Measurements from ENCODE around the gene KLHDC7A. TPM values are rescaled to one million over a fixed set of nuclear protein-coding genes. Genes with fewer than 3 reads are reported as not detected.
A peak's percentile ranks its signal among the peaks of the same experiment; 100 is the strongest.

Gene KLHDC7A
- total RNA-seq, 4 donors from 2014 or later, result 0.08 to 0.31 (median 0.23) TPM; not detected in 1

DNA sequence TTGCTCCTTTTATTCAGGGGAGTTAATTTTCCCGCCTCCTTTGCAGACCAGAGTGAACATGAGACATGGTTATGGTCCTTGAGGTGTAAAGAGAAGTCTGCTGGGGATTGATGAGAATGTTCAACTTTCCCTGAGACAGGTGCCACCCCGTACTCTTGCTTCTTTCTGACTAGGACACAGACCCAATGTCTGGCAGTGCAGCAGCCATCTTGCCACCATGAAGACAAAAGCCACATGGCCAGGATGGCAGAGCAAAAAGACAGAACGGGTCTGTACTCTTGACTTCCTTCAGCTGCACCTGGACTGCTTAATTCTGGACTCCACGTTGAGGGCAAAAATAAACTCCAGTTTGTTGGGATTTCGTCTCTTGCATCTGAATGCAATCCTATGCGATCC lies 54.1 kb downstream of the KLHDC7A start:
- Histone ChIP-seq H3K27me3 (peaks cover 42% of the 10 kb centered on the region), H3K9me3 (no peaks in the 10 kb centered on the region), H3K4me3 (no peak overlapping the region), H3K27ac (no peak overlapping the region), H3K4me1 (peaks cover 4% of the 10 kb centered on the region), H3K36me3 (no peaks in the 10 kb centered on the region)
- peak in 1 of 2 donors; percentile 3 for DNase-seq (ENCODE audit: low spot score in 2 of 2)
- 76% methylated on average over 6 of the region's 6 CpGs for WGBS
- TF ChIP-seq CTCF (IDR thresholded peaks at IDR 0.05), result no peak
- no peak for TF ChIP-seq POLR2AphosphoS5 (IDR thresholded peaks at IDR 0.05)

Other genes starting within 250 kb of the KLHDC7A start
- gene PAX7, start 149.9 kb downstream of the KLHDC7A start, total RNA-seq, result under 1 TPM in 1 of 4 donors, not detected in 3; 0.08 TPM

Data from suprapubic skin (tissue), 4 donors.